ENCODE data around the gene PSMD7.
"Not testable (repeated sequence)": the region's sequence is repeated elsewhere in the genome, so short reads cannot be mapped to it uniquely, and the experiment has no call there.

DNA sequence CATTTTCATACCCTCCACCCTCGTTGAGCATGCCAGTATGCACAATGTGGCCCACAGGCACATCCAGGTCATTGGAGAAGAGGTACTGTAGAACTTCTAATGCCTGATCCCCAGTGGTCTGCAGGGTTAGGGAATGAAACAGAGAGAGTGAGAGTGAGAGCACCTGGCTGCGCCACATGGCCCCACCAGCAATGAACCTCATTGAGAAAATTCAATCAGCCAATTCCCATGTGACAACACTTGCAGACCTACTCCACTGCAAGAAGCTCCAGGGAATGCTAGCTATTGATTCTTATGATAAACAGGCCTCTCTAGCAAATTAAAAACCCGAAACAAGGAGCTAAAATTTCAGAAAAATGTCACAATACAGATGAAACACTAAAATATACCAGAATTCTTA is 40.9 kb downstream of the PSMD7 start:
- TF ChIP-seq CTCF (IDR thresholded peaks at IDR 0.05; ENCODE audit: poor library complexity, severe bottlenecking); POLR2AphosphoS5 (IDR thresholded peaks at IDR 0.05); EP300 (conservative IDR thresholded peaks at IDR 0.05; ENCODE audit: poor library complexity, severe bottlenecking); MXI1 (conservative IDR thresholded peaks at IDR 0.05; ENCODE audit: poor library complexity, severe bottlenecking); RAD21 (conservative IDR thresholded peaks at IDR 0.05); EZH2 (IDR thresholded peaks at IDR 0.05; ENCODE audit: borderline replicate concordance, insufficient read depth, low read length, poor library complexity, severe bottlenecking); TAF1 (IDR thresholded peaks at IDR 0.05; ENCODE audit: low read depth): not testable (repeated sequence)

Measured in neural cell (in vitro differentiated cells).